GM18498 (cell line): ENCODE results near the gene ZAP70.

Experiments used
- ATAC-seq: cut with Tn5 transposase; IDR thresholded peaks from one replicate; pipeline ENCODE4 v1.9.1; 2021; ENCODE audit warnings: mild to moderate bottlenecking, moderate library complexity; ENCODE audit not compliant: unreplicated experiment

The ZAP70 gene

GRCh38 chr2:97732436-97733340 lies 19.3 kb downstream of the ZAP70 start:
- no peak for ATAC-seq

DNA sequence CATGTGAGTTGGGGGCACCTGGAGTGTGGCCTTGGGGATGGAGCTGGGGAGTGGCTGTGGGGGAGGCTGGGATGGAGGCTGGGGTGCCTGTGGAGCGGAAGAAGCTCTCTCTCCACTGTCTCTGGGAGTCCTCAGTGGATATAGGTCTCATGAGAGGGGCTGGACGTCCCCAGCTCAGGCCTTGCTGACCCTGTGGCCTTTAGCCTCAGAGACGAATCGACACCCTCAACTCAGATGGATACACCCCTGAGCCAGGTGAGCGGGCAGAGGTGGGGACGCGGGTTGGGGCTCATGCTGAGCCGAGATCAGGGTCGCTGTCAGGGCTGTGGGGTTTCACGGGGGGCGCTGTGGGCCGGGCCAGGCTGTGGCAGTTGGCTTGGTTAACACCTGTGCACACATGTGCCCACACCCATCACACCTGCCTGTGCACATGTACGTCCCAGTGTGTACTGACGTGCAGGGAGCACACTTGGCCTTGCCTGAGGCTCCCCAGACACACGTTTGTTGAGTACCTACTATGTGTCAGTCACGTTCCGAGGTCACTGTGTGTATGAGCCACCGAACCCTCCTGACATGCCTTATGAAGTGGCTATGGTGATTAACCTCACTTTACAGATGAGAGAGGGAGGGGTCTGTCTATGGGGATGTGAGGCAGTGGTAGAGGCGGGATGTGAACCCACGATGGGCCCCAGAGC lies 20.1 kb downstream of the ZAP70 start:
- ATAC-seq, result no peak

DNA sequence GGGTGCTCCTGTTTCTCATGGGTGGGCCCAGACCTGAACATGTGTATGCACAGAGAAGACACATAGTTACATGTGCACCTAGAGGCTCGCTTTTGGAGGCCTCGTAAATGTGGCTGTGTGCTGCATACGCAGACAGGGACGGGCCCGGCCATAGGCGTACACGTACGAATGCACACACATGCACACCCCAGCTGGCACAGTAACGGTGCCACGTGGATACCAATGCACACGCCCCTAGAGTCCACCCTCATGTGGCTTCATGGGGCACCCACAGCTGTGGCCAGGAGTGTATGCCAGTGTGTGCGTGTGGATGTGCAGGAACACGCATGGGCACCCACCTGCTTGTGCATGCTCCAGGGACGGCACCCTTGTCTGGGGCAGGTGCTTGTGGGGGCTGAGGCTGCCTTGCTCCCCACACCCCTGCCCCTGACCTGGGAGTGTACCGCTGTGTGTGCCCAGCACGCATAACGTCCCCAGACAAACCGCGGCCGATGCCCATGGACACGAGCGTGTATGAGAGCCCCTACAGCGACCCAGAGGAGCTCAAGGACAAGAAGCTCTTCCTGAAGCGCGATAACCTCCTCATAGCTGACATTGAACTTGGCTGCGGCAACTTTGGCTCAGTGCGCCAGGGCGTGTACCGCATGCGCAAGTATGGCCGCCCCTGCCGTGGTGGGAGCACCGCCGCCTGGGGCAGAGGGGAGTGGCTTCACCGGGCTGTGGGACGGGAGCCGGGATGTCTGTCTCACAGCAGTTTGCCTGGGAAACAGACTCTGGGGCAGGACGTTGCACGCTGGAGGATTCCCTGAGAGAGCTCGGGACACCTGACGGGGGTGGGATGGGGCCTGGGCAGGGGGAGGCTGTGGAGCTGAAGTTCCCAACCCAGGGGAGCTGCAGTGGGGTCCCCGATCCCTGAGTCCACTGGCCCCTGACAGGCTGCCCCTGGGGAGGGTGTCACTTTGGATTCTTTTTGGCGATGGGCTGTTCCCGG lies 21.0 kb downstream of the ZAP70 start:
- ATAC-seq, result no peak

DNA sequence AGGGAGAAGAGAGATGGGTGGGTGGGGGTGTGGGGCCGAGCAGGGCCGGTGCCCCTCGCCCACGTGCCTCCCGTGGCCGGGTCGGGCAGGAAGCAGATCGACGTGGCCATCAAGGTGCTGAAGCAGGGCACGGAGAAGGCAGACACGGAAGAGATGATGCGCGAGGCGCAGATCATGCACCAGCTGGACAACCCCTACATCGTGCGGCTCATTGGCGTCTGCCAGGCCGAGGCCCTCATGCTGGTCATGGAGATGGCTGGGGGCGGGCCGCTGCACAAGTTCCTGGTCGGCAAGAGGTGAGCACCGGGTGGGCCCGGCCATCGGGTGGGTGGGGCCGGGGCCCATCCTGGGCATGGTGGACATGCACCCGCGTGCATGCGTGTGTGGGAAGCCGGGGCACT lies 21.8 kb downstream of the ZAP70 start:
- no peak for ATAC-seq

DNA sequence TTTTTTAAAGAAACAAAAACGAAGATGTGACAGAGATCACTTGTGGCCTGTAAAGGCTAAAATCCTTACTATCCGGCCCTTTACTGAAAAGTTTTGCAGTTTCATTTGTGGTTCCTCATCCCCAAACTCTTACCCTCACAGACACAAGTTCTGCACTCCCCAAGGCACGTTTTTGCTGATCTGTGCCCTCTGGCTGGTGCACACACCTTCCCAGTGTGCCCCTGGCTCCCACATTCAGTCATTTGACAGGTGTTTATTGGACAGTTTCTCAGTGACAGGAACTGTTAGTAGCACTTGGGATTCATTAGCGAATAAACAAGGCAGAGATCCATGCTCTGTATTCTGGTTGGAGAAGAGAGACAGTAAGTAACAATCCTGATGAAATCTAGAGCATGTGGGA lies 22.8 kb downstream of the ZAP70 start:
- no peak for ATAC-seq

GRCh38 chr2:97736608-97737330 lies 23.4 kb downstream of the ZAP70 start:
- ATAC-seq, result no peak

- no peak for ATAC-seq
Observed at GRCh38 chr2:97737421-97738178, 24.2 kb downstream of the ZAP70 start.

DNA sequence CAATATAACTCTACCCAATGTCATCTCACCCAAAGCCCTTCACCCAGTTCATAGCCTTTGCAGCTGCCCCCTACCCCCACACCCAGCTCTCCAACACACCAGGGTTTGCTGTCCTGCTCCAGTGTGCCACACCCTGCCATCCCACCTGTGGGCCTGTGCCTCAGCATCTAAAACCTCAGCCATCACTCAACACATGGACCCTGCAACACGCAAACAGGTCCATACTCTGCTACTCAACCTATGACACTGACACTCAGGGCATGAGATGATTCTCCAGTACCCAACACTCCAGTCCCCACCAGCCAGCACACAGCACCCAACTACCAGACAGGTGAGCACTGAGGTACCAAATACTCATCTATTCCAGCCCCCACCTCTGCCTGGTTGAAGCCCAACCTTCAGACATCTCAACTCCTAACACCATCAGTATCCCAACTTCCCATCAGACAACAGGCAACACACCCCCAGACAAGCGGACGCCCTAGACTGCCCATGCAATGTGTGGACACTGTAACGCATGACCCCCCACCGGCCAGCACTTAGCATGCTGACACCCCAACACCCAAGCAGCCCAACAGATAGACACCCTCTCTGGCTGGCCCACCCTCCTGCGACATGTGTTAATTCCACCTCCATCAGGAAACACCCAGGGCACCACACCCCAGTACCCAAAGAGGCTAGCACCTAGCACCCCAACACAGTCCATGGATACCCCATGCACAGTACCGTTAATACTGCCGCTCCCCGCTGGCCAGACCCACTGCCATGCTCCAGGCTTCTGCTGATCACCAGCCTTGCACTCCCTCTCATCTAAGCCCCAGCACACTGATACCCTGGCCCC lies 25.0 kb downstream of the ZAP70 start:
- ATAC-seq, result no peak

DNA sequence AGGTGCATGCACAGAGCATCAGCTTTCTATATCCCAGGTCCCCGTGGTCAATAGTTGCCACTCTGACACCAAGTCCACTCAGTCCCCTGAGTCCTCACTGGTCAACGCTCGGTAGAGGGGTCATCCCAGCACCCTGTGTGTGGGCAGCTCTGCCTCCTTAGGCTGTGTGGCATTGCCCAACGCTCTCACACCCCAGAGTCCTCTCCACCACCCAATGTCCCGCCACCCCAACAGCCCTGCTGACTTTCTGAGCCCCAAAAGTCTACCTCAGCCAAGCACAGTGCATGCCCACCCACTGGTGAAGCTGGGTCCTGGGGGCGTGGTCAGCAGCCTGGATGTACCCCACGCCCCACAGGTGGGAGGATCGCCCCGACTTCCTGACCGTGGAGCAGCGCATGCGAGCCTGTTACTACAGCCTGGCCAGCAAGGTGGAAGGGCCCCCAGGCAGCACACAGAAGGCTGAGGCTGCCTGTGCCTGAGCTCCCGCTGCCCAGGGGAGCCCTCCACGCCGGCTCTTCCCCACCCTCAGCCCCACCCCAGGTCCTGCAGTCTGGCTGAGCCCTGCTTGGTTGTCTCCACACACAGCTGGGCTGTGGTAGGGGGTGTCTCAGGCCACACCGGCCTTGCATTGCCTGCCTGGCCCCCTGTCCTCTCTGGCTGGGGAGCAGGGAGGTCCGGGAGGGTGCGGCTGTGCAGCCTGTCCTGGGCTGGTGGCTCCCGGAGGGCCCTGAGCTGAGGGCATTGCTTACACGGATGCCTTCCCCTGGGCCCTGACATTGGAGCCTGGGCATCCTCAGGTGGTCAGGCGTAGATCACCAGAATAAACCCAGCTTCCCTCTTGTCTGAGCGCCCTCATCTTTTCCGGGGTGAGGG lies 25.9 kb downstream of the ZAP70 start:
- ATAC-seq, result no peak

GRCh38 chr2:97739893-97740245 lies 26.5 kb downstream of the ZAP70 start:
- no peak for ATAC-seq

- ATAC-seq, result no peak
Observed at GRCh38 chr2:97740590-97741182, 27.3 kb downstream of the ZAP70 start.

GRCh38 chr2:97741251-97741650 lies 27.9 kb downstream of the ZAP70 start:
- ATAC-seq, result no peak

DNA sequence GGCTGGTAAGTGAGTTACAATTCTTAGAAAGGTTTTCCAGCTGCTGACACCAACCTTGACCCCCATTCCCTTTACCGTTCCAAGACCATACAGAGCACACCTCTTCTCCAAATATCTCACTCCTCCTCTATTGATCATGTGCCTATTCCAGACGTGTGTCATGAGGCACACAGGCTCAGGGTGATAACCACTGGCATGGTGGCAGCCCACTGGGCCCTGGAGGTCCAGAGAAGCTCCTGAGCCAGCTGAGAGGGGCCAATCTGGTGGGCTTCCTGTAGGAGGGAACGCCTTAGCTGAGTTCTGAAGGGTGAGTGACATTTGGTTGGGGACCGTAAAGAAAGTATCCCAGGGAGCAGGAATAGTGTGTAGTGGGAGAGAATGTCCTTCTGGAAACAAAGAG lies 28.3 kb downstream of the ZAP70 start:
- no peak for ATAC-seq

GRCh38 chr2:97742381-97742847 lies 29.0 kb downstream of the ZAP70 start:
- ATAC-seq, result no peak

DNA sequence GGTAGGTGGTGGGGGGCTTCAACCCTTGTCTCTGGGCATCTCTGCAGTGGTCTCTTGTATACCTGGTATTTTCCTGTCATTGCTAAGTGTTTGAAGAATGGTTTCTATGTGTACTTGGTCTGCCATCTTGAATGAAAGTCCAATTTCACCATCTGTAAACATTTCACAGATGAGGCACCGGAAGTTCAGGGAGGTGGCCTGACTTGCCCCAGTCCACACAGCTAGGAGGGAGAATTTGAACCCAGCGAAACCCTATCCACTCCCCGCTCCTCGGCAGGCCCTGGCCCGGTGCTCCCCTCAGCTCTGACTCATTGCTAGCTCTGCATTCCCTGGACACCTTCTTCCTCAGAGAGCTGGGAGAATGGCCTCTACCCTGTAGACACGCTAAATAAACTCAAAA lies 30.5 kb downstream of the ZAP70 start:
- no peak for ATAC-seq

DNA sequence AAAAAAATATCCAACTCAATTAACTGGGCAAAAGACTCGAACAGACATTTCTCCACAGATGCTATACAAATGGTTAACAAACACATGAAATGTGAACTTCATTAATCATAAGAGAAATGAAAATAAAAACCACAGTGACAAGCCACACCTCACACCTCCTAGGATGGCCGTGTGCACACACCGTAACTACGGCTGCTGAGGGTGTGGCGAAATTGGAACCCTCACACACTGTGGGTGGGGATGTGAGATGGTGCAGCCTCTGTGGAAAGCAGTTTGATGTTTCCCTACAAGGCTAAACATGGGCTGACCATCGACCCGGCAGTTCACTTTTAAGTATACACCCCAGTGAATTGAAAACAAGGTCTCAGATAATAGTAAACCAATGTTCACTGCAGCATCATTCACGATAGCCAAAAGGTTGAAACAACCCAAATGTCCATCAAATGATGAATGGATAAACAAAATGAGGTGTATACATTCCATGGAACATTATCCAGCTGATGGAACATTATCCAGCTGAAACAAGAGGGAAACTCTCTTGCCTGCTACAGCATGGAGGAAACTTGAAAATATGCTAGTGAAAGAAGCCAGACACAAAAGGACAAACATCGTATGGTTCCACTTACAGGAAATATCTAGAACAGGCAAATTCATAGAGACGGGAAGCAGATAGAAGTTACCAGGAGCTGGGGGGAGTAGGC lies 32.2 kb downstream of the ZAP70 start:
- peak; percentile 81 for ATAC-seq

DNA sequence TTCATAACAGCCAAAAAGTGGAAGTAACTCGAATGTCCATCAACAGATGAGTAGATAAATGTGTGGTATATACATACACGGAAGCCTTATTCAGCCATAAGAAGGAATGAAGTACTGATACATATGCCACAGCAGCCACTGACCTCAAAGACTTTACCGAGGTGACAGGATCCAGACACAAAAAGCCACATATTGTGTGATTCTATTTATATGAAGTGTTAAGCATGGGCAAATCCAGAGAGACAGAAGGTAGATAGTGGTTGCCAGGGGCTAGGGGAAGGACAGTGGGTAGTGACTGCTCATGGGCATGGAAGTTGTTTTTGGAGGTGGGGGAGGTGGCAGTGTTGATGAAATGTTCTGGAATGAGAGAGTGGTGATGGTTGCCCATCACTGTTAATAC lies 33.9 kb downstream of the ZAP70 start:
- ATAC-seq, result no peak
